HG03108 (cell line): ENCODE measurements around the gene TEAD1.

Source experiments
- ATAC-seq: cut with Tn5 transposase; IDR thresholded peaks from one replicate; pipeline ENCODE4 v1.9.1; 2021; ENCODE audit warnings: moderate library complexity; ENCODE audit not compliant: unreplicated experiment

Gene TEAD1

DNA sequence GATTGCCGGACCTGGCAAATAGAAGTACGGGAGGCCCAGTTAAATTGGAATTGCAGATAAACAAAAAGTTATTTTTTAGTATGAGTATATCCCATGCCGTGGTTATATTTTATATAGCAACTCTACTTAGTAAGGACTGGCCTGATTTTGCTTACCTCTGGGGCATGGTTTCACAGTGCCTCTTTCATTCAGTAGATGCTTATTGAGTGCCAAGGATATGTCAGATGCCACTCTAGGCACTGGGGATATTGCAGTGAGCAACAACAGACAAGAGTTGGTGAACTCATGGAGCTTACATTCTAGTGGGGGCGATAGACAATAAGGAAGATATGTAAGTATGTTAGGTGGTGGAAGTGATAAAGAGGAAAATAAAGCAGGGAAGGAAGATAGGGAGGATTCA, 112.2 kb downstream of the TEAD1 start:
- no peak for ATAC-seq

DNA sequence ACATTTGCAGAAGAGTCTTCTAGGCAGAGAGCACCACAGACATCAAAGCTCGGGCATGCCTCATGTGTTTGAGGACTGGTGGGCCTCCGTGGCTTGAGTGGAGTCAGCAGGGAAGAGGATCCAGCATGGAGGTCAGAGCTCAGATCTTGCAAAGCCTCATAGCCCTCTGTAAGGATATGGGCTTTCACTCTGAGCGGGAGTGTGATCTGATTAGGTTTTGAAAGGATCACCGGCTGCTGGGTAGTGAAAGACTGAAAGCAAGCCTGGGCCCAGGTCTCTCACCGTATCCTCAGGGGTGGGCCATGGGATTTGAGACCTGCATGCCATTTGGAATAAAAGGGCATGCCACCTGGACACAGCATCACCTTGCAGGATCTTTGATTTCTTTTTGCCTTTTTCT, 112.7 kb downstream of the TEAD1 start:
- ATAC-seq = no peak

DNA sequence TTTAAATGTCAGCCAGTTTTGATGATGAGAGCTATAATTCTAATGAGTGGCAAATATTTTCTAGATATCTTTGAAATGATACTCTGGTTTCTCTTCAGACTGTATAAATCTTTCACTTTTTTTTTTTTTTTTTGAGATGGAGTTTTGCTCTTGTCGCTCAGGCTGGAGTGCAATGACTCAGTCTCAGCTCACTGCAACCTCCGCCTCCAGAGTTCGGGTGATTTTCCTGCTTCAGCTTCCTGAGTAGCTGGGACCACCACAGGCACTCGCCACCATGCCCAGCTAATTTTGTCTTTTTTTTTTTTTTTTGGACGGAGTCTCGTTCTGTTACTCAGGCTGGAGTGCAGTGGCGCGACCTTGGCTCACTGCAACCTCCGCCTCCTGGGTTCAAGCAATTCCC, 113.6 kb downstream of the TEAD1 start:
- no peak for ATAC-seq

DNA sequence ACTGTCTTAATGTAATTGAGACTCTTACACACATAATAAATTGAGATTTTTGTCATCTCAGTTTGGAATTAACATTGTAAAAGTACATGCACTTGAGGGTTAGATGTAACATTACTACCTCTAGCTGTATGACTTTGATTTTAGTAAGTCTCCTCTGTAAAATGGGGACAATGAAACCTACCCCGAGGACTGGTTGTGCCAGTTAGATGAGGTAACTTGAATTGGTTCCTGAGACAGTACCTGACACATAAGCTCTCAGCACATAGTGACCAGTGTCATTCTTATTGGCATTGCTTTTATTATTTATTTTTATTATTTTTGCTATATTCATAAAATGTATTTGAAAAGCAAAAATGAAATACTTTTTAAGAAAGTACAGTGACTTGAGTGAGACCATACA, 114.8 kb downstream of the TEAD1 start:
- no peak for ATAC-seq

DNA sequence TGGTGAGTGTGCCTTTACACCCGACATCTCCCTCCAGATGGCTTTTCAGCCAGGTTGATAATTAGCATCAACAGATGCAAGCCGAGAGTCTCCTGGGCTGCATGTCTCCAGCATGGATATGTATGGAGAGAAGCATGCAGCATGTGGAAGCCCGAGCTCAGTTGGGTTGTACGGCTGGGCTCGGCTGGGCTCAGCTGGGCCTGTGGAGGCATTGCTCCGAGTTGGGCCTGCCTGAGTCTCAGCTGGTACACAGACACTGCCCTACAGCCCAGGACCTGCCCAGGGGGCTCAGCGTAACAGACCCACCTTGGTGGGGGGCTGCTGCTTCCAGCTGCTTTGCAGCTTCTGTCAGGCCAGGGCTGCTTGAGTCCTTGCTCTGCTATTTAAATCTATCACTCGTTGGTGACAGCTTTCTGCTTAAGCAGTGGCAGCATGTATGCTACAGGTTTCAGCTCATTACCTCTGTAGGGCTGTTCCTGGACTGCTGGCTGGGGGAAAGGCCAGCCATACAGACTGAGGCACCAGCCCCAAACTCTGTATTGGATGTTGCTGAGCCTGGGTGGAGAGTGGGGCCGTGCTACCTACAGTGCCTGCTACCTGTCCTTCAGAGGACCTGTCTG, 115.5 kb downstream of the TEAD1 start:
- ATAC-seq = no peak

DNA sequence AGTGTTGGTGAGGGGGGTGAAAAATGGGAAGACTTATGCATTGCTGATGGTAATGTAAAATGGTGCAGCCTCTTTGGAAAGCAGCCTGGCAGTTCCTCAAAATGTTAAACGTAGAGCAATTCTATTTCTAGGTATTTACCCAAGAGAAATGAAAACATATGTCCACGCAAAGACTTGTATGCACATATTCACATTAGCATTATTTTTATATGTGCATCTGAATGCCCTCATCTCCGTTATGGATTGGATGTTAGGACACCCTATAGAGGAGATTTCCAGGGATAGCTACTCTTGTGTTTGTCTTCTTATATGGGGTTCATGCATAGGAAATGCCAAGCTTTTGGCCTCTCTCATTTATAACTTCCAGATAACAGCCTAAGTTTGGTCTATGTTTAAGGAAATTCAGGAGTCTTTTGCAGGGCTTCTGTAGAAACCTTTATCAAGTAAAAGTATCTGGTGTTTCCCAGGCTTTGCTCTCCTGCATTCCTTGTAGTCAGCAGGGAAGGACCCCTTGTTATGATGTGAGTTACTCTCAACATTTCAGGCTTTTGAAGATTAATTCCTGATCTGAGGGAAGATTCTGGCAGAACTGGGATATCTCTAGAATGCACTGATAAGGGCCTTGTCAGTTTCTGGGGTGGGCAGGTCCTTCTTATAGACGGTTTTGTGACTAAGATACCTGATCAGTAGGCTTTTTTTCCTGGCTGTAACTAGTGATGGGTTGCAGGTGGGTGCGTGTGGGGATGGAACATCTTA, 116.8 kb downstream of the TEAD1 start:
- ATAC-seq = no peak

DNA sequence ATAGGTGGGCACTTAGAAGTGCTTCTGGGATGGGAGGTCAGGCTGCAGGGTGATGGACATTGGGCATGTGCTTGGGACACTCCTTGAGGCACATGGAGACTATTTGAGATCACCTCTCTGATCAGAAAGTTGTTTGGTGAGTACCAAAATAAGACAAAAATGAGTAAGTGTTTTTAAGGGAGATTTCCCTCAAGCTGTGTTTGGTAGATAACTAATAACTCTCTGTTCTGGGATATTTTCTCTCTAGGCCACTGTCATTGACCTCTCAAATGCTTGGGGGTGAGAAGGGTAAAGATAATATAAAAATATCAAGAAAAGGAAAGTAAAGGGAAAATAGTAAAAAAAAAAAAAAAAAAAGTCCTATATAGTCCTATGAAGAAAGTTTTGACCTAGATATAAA, 117.8 kb downstream of the TEAD1 start:
- no peak for ATAC-seq

DNA sequence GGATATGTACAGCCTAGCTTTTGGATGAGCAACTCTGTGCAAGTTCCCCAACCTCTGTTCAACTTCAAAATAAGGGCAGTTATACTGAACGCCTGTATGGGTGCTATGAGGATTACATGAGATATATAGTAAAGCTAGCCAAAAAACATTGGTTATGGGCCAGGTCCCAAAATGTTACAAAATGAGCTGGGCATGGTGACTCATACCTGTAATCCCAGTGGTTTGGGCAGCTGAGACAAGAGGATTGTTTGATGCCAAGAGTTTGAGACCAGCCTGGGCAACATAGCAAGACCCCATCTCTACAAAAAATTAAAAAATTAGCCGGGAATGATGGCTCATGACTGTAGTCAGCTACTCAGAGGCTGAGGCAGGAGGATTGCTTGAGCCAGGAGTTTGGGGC, 118.4 kb downstream of the TEAD1 start:
- no peak for ATAC-seq

DNA sequence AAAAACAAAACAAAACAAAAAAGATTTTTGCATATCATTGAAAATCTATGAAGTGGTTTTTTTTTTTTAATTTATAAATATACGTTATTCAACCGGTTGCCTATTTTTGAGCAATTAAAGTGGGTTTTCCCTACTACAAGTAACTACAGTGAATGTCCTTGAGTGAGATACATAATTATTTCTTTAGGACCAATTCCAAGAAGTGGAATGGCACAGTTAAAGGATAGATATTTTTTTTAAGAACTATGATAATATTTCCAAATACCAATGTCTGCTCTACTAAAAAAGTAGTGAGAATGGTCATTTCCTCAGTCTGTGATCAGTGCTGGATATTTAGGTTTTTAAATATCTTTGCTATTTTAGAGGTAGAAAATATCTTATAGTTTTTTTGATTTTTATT, 118.8 kb downstream of the TEAD1 start:
- ATAC-seq = no peak

DNA sequence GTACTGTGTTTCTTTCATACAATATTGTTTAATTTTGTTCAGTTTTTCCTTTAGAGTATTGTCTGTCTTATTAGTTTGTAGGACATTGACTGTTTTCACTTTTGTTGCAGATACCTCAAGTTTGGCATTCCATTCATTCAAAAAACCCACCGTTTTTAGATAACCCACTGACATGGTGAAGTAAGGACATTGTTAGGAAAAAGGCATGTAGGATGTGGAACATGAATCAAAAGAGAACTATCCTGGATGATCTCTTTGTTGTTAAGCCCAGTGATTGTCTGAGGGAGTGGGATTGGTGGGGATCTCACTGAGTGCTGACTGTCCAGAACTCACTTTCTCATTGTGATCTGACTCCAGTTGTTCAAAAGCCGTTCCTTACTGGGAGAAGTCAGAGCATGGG, 119.3 kb downstream of the TEAD1 start:
- no peak for ATAC-seq

DNA sequence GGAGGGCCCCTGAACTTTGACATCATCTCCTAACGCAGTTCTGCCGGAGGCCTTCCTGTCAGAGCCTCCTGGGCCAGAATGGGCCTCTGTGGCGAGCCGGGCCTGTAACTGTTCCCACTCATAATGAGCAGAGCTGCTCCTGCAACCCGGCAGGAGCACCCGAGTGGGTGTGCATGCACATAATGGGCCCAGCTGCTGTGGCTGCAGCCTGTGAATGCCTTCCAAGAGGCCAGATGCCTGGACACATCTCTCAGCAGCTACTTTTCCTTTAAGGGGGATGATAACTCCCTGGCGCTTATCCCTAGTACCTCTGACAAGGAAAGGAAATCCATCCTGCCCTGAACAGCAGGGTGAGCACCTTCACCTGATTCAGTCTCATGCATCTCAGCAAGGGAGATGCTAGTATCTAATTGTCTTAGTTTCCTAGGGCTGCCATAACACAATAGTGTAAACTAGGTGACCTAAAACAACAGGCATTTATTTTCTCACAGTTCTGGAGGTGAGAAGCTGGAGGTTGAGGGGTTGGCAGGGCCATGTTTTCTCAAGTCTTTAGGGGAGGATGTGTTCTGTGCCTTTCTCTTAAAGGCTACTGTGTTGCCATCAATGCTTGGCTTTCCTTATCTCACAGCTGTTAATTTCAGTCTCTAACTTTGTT, 120.5 kb downstream of the TEAD1 start:
- no peak for ATAC-seq

DNA sequence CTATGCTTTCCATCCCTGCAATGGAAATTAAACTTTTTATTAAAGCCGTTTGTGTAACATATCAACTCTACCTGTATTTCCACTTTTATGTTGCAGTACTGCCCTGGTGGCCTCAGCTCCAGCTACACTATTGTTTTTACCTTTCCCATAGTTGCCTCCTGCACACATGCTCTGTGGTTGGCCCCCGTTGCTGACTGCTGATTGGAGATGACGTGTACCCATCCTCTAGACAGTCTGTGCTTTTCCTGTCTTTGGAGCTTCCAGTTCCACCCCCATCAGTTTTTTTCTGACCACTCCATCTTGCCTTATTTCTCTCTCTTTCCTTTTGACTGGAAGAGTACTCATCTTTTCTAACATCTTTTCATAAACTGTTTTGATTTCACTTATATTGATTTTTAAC, 123.8 kb downstream of the TEAD1 start:
- ATAC-seq = no peak

DNA sequence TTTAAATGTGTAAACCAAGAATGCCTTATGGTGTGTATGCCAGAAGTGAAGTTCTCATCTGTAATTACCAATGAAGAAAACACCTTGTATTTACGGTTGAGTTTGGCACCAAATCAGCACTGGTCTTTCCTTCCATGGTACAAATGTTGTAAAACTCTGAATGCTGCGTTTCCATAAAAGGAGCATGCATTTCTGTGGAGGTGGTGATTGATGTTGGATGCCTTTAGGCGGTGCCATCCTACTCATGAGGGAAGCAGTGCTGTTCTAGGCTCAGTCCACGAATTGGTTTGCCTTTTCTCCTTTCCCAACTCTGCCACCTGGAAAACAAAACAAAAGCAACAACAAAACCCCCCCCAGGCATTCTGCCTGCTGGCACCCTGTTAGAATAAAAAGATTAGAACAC, 124.4 kb downstream of the TEAD1 start:
- ATAC-seq = no peak

DNA sequence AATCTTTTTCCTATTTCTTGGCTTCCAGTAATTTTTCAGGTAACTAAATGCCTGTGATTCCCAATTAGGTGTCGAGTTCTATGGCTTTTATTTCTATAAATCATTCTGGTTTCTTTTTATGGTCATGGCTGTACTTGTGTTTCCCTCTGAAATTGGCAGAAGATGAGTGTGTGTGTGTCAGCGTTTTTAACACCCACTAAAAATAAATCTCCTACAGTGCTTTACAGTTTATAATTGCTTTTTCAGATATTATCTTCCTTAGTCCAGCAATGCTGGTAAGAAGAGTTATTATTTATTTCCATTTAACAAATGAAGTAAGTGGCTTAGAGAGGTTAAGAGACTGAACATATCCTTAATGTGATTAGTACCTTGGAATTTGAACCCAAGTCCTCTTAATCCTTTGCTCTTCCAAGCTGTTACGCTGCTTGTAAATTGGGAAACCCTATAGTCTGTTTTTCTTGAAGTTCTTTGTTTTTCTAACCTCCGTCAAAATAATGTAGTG, 125.2 kb downstream of the TEAD1 start:
- ATAC-seq = no peak

DNA sequence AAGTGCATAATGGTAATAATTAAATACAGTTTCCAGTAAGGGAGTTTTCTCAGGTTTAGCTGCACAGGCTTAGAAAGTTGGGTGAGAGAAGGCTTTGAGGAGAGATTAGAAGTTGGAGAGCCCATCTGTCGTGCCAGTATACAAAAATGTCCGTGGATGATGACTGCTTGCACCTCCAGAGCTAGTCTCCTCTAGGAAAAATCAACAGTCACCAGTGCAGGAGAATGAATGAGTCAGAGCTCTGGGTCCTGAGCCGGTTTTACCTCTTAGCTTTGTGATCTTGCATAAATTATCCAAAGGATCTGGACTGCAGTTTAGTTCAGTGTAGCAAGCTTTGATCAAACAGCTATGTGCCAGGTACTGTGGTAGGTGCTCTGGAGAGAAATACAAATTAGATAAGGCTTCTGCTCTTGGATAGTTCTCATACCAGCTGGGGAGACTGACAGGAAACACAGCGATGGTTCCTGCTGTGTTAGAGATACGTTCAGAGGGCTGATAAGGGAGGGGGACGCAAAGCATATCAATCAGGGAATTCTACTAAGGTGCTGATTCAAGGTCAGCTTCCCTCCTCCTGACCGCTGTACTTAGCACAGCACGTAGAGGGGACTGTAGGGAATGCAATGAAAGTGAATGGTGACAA, 125.9 kb downstream of the TEAD1 start:
- ATAC-seq = no peak

DNA sequence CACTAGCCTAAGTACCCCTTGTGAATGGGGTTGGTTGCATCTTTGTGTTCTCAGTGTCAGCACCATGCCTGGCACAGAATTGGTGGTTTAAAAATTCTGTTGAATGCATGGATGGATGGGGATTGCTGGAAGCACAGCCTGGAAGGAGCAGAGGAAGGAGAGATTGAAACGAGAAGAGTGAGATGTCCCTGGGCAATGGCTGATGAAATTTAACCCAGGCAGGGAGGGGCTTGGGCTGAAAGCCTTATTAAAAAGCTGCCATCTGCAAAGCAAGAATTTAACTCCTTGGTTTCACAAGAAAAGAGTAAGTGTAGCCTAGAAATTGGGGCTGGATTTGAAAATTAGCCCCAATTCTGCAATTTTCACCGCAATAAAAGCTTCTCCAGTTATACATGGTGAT, 126.7 kb downstream of the TEAD1 start:
- ATAC-seq = no peak

DNA sequence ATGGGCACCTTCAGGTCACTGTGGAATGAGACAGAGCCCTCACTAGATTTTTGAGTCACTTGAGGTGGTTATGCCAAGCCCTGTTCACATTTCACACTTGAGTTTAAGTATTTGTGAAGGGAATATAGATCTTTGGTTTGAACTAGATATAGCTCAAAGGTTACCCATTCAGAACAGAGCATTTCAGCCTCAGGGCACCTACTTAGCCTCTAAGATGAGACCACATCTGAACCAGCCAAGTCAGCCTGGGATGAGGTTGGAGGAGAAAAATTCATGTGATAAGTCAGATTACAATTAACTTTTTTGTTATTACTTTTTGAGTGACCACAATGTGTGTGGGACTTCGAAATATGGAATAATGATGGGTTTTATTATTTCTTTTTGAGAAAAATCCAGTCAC, 127.8 kb downstream of the TEAD1 start:
- no peak for ATAC-seq

DNA sequence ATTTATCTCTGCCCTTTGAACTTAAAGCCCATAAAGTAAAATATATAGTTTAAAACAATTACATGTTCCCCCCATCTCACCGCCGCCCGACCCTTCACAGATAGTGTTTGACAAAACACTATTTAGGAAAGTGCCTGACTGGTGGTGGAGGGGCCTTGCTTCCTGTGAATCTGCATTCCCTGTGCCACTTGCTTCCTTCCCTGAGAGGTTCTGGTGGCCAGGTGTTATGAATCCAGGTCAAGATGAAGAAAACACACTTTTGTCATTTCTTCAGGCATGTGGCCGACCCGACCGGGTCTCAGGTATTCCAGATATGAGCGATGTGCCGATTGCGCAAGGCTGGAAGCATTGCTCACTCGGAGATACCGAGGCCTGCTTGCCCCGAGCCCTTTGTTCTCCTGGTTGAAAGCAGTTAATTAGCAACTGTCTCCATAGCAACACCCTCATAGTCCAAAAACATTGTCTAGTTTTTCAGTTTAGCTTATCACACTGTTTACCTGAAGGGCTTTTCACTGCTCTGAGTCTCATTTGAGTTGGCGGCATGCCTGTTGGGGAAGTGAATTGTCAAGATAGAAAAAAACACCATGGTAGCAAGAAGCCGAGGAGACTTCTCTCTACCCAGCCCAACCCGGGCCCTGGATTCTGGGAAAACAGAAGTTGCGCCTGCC, 128.3 kb downstream of the TEAD1 start:
- ATAC-seq = no peak

DNA sequence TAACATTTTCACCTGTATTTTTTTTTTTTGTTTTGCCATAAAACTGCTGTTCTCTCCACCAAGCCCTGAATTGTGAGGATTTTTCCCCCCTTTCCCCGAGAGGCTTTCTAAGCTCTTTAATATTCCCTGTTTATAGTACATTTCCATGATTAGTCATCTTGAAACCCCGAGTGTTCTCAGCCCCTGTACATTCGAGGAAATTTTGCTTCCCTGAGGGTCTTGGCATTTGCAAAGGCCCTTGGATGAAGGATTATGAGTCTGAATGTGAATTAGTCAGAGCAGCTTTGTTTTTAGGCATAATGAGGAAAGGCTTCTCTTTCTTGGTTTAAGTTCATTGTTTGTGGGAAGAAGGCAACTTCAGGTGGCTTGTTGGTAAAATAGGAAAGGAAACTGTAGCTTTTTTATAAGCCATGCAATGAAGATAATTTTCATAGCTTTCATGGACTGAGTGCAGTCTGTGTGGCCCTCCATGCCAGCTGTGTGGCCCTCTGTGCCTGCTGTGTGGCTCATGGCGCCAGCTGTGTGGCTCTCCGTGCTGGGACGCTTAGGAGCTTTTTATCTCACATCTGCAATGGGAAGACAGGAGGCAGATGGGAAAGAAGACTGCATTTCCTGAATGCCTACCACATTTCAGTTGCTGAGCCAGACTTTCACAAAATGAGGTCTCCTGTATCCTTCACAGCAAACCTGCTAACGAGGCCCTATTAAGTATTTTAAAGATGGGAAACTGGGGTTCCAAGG, 129.0 kb downstream of the TEAD1 start:
- ATAC-seq = no peak

DNA sequence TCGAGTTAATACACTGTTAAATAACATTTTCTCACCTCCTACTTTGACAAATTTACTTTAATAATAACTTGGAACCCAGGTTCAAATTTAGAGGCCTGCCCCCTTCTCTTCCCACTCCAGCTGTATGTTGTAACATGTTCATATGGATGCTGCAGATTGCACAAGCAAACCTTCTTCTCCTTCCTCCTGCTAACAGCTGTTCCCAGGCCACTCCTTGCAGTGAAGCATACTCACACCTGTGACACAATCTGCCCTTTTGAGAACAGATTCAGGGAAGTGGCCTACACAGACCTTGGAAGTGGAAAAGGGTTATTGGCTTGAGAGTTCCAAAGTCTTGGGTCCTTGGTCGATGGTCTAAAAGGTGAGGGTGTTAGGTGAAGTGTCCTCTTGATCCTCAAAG, 131.9 kb downstream of the TEAD1 start:
- ATAC-seq = no peak

DNA sequence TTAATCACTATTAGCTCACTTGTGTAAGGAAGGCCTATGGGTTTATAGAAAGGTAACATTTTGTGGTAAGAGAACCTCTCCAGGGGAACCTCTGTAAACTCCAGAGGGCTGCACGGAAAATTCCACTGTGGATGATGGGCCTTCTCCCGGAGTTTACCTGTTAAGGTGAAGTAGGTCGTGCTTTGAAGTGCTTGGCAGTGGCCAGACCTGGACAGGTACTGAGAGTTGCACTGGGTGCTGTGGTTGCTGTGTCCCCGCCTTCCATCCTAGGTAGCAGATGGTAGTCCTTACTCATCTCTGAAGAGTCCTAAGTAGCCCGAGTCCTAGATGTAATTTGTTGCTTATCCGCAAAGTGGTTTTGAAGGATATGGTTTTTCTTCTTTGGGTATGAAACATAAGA, 133.4 kb downstream of the TEAD1 start:
- no peak for ATAC-seq
